GM23338 (cell line): ENCODE measurements around the gene AP3M1. TPM values are rescaled to one million over a fixed set of nuclear protein-coding genes. Genes with fewer than 3 reads are reported as not detected.

ENCODE experiments used
- ATAC-seq: fragments of 200-7000 bp; cut with Tn5 transposase; 3 replicates; pipeline ENCODE4 v1.9.1; 2020
- DNase-seq: peaks from one replicate; pipeline ENCODE4 v3.0.0-alpha.2; 2015; ENCODE audit warnings: low spot score
- H2AFZ ChIP-seq: fragments of 200-600 bp; sonication (generic); 2 replicates; pipeline ENCODE4 v1.8.0; 2016; ENCODE audit warnings: antibody characterized with exemption, mild to moderate bottlenecking, moderate library complexity
- H3F3A ChIP-seq: fragments of 200-600 bp; sonication (generic); replicated peaks from 2 replicates; pipeline ENCODE4 v1.8.0; 2017; ENCODE audit warnings: antibody characterized with exemption, mixed run types, low read depth
- H3K27ac ChIP-seq: fragments of 200-600 bp; sonication (generic); 2 replicates; pipeline ENCODE4 v1.6.1; 2016; ENCODE audit warnings: low read depth
- H3K27me3 ChIP-seq: fragments of 200-600 bp; sonication (generic); 2 replicates; pipeline ENCODE4 v1.8.0; 2016; ENCODE audit warnings: mild to moderate bottlenecking, mixed run types, moderate library complexity; ENCODE audit not compliant: insufficient read depth
- H3K36me3 ChIP-seq: fragments of 200-600 bp; sonication (generic); 2 replicates; pipeline ENCODE4 v1.8.0; 2016; ENCODE audit warnings: mild to moderate bottlenecking; ENCODE audit not compliant: insufficient read depth
- H3K4me1 ChIP-seq: fragments of 200-600 bp; sonication (generic); 2 replicates; pipeline ENCODE4 v1.8.0; 2016; ENCODE audit warnings: mild to moderate bottlenecking, moderate library complexity; ENCODE audit not compliant: insufficient read depth
- H3K4me2 ChIP-seq: fragments of 200-600 bp; sonication (generic); 2 replicates; pipeline ENCODE4 v1.7.1; 2017; ENCODE audit warnings: mixed run types
- H3K4me3 ChIP-seq: fragments of 200-600 bp; sonication (generic); 2 replicates; pipeline ENCODE4 v1.6.1; 2016; ENCODE audit warnings: mixed run types
- H3K79me2 ChIP-seq: fragments of 200-600 bp; sonication (generic); replicated peaks from 2 replicates; pipeline ENCODE4 v1.8.0; 2017; ENCODE audit warnings: mild to moderate bottlenecking; ENCODE audit not compliant: insufficient read depth
- H3K9me2 ChIP-seq: fragments of 200-600 bp; sonication (generic); 2 replicates; pipeline ENCODE4 v1.8.0; 2017; ENCODE audit not compliant: insufficient read depth
- H4K20me1 ChIP-seq: fragments of 200-600 bp; sonication (generic); replicated peaks from 2 replicates; pipeline ENCODE4 v1.8.0; 2017; ENCODE audit warnings: mild to moderate bottlenecking; ENCODE audit not compliant: insufficient read depth
- H3K27ac Mint-ChIP-seq: 2 replicates; pipeline ENCODE4 v1.8.0; 2020; ENCODE audit warnings: inconsistent platforms, mild to moderate bottlenecking, moderate library complexity, mixed read lengths
- H3K27me3 Mint-ChIP-seq: 3 replicates; pipeline ENCODE4 v1.8.0; 2022; ENCODE audit warnings: low read depth, mild to moderate bottlenecking, moderate library complexity, mixed read lengths, inconsistent platforms; ENCODE audit not compliant: insufficient read depth, poor library complexity
- H3K36me3 Mint-ChIP-seq: 3 replicates; pipeline ENCODE4 v1.8.0; 2021; ENCODE audit warnings: low read depth, mild to moderate bottlenecking, inconsistent platforms, moderate library complexity, mixed read lengths
- H3K4me1 Mint-ChIP-seq: 3 replicates; pipeline ENCODE4 v1.8.0; 2020; ENCODE audit warnings: mild to moderate bottlenecking, inconsistent platforms, mixed read lengths
- H3K4me3 Mint-ChIP-seq: 3 replicates; pipeline ENCODE4 v1.8.0; 2021; ENCODE audit warnings: moderate library complexity, mild to moderate bottlenecking, inconsistent platforms, mixed read lengths
- H3K9me3 Mint-ChIP-seq: 3 replicates; pipeline ENCODE4 v1.8.0; 2020; ENCODE audit warnings: moderate library complexity, mild to moderate bottlenecking, inconsistent platforms, mixed read lengths
- CREB1 ChIP-seq: fragments of 250-450 bp; sonication (Bioruptor Pico); IDR thresholded peaks from 2 replicates; pipeline ENCODE4 v1.5.0; 2020; ENCODE audit warnings: low read depth, mild to moderate bottlenecking, moderate library complexity
- CTCF ChIP-seq, 2 experiments: fragments of 200-600 bp in 1 of 2; sonication (generic) in 1 of 2; conservative IDR thresholded peaks; 2 replicates each; pipeline versions ENCODE4 v1.5.1 to v1.6.1; 2016 to 2017; ENCODE audit warnings: antibody characterized with exemption in 2 of 2, low read depth in 2 of 2, mild to moderate bottlenecking in 2 of 2, moderate library complexity in 1 of 2
- EZH2 ChIP-seq: fragments of 200-600 bp; sonication (generic); IDR thresholded peaks from one replicate; pipeline ENCODE4 v1.8.0; 2017; ENCODE audit warnings: antibody characterized with exemption, mild to moderate bottlenecking, low read depth; ENCODE audit not compliant: unreplicated experiment
- EZH2phosphoT487 ChIP-seq: fragments of 200-600 bp; sonication (generic); IDR thresholded peaks from one replicate; pipeline ENCODE4 v1.8.1; 2018; ENCODE audit warnings: antibody characterized with exemption; ENCODE audit not compliant: unreplicated experiment
- JUNB ChIP-seq: IDR thresholded peaks from one replicate; pipeline ENCODE4 v1.6.1; 2016; ENCODE audit warnings: antibody characterized with exemption; ENCODE audit not compliant: unreplicated experiment
- NANOG ChIP-seq: IDR thresholded peaks from 2 replicates; pipeline ENCODE4 v1.6.1; 2016; ENCODE audit warnings: antibody characterized with exemption, borderline replicate concordance
- POLR2AphosphoS5 ChIP-seq: IDR thresholded peaks from 2 replicates; pipeline ENCODE4 v1.6.1; 2016; ENCODE audit warnings: antibody characterized with exemption, low read depth
- REST ChIP-seq: IDR thresholded peaks from one replicate; pipeline ENCODE4 v1.6.1; 2018; ENCODE audit warnings: antibody characterized with exemption; ENCODE audit not compliant: unreplicated experiment
- STAT1 ChIP-seq: IDR thresholded peaks from one replicate; pipeline ENCODE4 v1.6.1; 2016; ENCODE audit warnings: antibody characterized with exemption; ENCODE audit not compliant: unreplicated experiment
- ZNF114 ChIP-seq: fragments of 250-450 bp; sonication (Bioruptor Pico); IDR thresholded peaks from 2 replicates; pipeline ENCODE4 v1.5.0; 2020; ENCODE audit warnings: mild to moderate bottlenecking, moderate library complexity
- ZNF331 ChIP-seq: fragments of 250-450 bp; sonication (Bioruptor Pico); IDR thresholded peaks from 2 replicates; pipeline ENCODE4 v1.5.0; 2020; ENCODE audit warnings: low read depth, mild to moderate bottlenecking, moderate library complexity
- polyA plus RNA-seq: library from polyadenylated mRNA; unstranded; fragments of >200 nt; fragmentation: Nextera tagmentation; extraction: Ambion mirVana; gene quantifications from 2 replicates; pipeline ENCODE4 v1.2.1, GENCODE V29; 2016
- total RNA-seq: library from RNA; depleted of rRNA; stranded (reverse); fragments of >200 nt; shearing (Covaris generic); gene quantifications from 2 replicates; pipeline ENCODE4 v1.2.3, GENCODE V29; 2014
- TF ChIP-seq, protein P1 (sequence below): fragments of 250-450 bp; sonication (Bioruptor Pico); IDR thresholded peaks from 2 replicates; pipeline ENCODE4 v1.5.0; 2020; ENCODE audit warnings: mild to moderate bottlenecking, moderate library complexity
- TF ChIP-seq, protein P2 (sequence below): IDR thresholded peaks from 2 replicates; pipeline ENCODE4 v1.6.1; 2016; ENCODE audit warnings: antibody characterized with exemption

The AP3M1 gene
- total and polyA plus RNA-seq, 2 experiments from 2014 or later, result 13.8 to 41.7 TPM

GRCh38 chr10:74178042-74178791, 27.6 kb upstream of the AP3M1 start:
- Mint-ChIP-seq H3K27ac (no peak overlapping the region), H3K4me3 (peak overlapping the region; percentile 14; the same call in 2 of the 3 replicates), H3K36me3 (no peaks in the 10 kb centered on the region), H3K4me1 (peaks cover 41% of the 10 kb centered on the region), H3K27me3 (no peaks in the 10 kb centered on the region), H3K9me3 (no peaks in the 10 kb centered on the region)
- H3K4me1 ChIP-seq, result peaks cover 35% of the 10 kb centered on the region
- ATAC-seq (no peak), DNase-seq (no peak)
- no peaks in the 10 kb centered on the region for H3F3A ChIP-seq
- H3K27me3 ChIP-seq, result no peaks in the 10 kb centered on the region
- H3K36me3 ChIP-seq, result no peaks in the 10 kb centered on the region
- no peak overlapping the region for H3K27ac ChIP-seq
- TF ChIP-seq CTCF (conservative IDR thresholded peaks at IDR 0.05; ENCODE audit: low read depth in 2 of 2), result no peak
- TF ChIP-seq STAT1, result no peak
- TF ChIP-seq NANOG, result no peak
- TF ChIP-seq POLR2AphosphoS5, result no peak
- TF ChIP-seq, protein P1, sequence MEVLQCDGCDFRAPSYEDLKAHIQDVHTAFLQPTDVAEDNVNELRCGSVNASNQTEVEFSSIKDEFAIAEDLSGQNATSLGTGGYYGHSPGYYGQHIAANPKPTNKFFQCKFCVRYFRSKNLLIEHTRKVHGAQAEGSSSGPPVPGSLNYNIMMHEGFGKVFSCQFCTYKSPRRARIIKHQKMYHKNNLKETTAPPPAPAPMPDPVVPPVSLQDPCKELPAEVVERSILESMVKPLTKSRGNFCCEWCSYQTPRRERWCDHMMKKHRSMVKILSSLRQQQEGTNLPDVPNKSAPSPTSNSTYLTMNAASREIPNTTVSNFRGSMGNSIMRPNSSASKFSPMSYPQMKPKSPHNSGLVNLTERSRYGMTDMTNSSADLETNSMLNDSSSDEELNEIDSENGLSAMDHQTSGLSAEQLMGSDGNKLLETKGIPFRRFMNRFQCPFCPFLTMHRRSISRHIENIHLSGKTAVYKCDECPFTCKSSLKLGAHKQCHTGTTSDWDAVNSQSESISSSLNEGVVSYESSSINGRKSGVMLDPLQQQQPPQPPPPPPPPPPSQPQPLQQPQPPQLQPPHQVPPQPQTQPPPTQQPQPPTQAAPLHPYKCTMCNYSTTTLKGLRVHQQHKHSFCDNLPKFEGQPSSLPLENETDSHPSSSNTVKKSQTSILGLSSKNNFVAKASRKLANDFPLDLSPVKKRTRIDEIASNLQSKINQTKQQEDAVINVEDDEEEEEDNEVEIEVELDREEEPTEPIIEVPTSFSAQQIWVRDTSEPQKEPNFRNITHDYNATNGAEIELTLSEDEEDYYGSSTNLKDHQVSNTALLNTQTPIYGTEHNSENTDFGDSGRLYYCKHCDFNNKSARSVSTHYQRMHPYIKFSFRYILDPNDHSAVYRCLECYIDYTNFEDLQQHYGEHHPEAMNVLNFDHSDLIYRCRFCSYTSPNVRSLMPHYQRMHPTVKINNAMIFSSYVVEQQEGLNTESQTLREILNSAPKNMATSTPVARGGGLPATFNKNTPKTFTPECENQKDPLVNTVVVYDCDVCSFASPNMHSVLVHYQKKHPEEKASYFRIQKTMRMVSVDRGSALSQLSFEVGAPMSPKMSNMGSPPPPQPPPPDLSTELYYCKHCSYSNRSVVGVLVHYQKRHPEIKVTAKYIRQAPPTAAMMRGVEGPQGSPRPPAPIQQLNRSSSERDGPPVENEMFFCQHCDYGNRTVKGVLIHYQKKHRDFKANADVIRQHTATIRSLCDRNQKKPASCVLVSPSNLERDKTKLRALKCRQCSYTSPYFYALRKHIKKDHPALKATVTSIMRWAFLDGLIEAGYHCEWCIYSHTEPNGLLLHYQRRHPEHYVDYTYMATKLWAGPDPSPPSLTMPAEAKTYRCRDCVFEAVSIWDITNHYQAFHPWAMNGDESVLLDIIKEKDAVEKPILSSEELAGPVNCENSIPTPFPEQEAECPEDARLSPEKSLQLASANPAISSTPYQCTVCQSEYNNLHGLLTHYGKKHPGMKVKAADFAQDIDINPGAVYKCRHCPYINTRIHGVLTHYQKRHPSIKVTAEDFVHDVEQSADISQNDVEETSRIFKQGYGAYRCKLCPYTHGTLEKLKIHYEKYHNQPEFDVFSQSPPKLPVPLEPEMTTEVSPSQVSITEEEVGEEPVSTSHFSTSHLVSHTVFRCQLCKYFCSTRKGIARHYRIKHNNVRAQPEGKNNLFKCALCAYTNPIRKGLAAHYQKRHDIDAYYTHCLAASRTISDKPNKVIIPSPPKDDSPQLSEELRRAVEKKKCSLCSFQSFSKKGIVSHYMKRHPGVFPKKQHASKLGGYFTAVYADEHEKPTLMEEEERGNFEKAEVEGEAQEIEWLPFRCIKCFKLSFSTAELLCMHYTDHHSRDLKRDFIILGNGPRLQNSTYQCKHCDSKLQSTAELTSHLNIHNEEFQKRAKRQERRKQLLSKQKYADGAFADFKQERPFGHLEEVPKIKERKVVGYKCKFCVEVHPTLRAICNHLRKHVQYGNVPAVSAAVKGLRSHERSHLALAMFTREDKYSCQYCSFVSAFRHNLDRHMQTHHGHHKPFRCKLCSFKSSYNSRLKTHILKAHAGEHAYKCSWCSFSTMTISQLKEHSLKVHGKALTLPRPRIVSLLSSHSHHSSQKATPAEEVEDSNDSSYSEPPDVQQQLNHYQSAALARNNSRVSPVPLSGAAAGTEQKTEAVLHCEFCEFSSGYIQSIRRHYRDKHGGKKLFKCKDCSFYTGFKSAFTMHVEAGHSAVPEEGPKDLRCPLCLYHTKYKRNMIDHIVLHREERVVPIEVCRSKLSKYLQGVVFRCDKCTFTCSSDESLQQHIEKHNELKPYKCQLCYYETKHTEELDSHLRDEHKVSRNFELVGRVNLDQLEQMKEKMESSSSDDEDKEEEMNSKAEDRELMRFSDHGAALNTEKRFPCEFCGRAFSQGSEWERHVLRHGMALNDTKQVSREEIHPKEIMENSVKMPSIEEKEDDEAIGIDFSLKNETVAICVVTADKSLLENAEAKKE (CRISPR knock-in tag), result no peak
- TF ChIP-seq CREB1 (CRISPR knock-in tag), result no peak
- TF ChIP-seq, protein P2, sequence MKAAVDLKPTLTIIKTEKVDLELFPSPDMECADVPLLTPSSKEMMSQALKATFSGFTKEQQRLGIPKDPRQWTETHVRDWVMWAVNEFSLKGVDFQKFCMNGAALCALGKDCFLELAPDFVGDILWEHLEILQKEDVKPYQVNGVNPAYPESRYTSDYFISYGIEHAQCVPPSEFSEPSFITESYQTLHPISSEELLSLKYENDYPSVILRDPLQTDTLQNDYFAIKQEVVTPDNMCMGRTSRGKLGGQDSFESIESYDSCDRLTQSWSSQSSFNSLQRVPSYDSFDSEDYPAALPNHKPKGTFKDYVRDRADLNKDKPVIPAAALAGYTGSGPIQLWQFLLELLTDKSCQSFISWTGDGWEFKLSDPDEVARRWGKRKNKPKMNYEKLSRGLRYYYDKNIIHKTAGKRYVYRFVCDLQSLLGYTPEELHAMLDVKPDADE, result no peak
- no peak for TF ChIP-seq ZNF331
- TF ChIP-seq EZH2phosphoT487, result no peak
- no peak for TF ChIP-seq EZH2
- TF ChIP-seq ZNF114 (CRISPR knock-in tag), result no peak
- no peak for TF ChIP-seq JUNB
- TF ChIP-seq REST, result no peak
- no peak overlapping the region; the same call in none of the 2 replicates for H3K4me2 ChIP-seq
- no peak overlapping the region for H3K4me3 ChIP-seq
- no peak overlapping the region for H2AFZ ChIP-seq
- no peaks in the 10 kb centered on the region for H3K9me2 ChIP-seq
- H3K79me2 ChIP-seq, result peaks cover 61% of the 10 kb centered on the region
- H4K20me1 ChIP-seq, result no peaks in the 10 kb centered on the region
